GM19324 (cell line): Measurements from ENCODE around the gene FIGLA.
"Not testable (repeated sequence)": the region's sequence is repeated elsewhere in the genome, so short reads cannot be mapped to it uniquely, and the experiment has no call there.

Experiments
- ATAC-seq: cut with Tn5 transposase; IDR thresholded peaks from one replicate; pipeline ENCODE4 v1.9.1; 2021; ENCODE audit warnings: mild to moderate bottlenecking, moderate library complexity; ENCODE audit not compliant: unreplicated experiment, low FRiP score

The FIGLA gene

DNA sequence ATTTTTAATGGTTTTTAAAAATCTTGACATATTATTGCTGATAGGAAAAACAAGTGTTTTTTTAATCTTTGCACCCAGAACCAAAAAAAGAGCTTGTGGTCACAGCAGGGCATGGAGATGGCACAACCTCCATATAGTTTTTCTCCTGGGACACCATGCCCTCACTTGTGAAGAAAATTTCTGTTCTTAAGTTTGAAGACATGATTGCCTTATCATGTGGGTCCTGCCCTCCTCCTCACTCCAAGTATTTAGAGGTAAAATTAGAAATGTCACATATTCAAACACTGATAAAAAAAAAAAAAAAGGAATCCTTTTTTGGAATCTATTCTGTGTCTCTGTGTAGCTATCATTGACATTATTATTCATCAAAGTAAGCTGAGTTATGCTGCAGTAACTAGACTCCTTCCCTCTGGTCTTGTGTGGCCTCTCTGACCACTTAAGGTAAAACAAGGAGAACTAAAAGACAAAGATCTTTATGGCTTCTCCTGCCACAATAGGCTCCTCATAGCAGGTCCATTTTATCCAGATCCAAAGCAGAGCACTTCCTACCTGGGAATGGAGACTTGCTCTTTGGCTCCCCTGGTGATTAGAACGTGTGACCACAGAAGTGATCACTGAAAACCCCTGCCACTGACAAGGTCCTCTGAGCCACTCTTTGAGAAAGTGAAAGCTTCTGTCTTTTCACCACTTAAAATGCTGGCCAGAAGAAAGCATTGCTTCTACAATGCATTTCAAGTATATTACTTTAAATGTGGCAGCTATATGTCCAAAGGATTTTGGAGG is 42.2 kb downstream of the FIGLA start:
- ATAC-seq, result no peak

DNA sequence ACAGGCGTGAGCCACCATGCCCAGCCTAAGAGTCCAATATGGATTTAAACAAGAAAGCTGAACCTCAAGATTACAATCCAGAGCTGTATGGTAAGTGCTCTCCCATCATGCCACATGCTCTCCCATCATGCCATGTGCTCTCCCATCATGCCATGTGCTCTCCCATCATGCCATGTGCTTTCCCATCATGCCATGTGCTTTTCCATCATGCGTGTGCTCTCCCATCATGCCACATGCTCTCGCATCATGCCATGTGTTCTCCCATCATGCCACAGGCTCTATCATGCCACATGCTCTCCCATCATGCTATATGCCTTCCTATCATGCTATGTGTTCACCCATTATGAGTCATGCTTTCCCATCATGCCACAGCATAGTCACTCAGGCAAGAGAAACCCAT is 43.2 kb downstream of the FIGLA start:
- no peak for ATAC-seq

DNA sequence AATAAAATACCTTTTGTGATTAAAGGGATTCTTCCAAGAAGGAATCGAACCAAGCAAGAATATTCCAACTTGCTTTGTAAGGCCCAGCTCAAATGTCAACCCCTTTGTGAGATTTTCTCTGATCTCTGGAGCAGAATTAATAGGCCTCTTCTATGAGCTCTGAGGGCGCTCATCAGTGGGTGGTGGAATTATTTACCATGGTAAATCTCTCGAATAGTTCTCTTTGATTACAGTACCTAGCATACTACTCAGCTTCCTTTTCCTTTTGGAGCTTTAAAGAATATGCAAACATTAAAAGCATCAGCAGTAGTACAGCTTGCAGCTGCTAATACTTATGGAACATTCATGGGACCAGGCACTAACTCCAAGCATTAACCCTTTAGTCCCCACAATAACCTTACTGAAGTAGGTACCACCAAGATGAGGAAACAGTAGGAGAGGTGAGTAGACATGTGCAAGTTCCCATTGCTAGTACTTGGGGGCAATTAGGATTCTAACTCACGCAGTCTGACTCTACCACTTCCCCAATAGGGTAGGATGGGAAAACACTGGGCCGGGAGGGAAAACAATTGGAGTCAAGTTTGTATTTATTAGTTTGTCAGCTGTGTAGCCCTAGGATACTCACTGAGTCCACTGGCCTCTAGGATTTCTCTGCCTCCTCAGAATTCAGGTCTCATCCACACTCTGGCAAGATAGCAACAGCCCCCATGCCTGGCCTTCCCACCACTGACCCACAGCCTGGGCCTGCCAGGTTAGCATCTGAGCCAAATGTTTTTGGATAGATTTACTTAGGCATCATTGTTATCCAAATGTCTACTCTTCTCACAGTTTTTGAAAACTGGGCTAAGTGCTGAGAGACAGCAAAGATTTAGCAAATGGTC is 44.1 kb downstream of the FIGLA start:
- no peak for ATAC-seq

DNA sequence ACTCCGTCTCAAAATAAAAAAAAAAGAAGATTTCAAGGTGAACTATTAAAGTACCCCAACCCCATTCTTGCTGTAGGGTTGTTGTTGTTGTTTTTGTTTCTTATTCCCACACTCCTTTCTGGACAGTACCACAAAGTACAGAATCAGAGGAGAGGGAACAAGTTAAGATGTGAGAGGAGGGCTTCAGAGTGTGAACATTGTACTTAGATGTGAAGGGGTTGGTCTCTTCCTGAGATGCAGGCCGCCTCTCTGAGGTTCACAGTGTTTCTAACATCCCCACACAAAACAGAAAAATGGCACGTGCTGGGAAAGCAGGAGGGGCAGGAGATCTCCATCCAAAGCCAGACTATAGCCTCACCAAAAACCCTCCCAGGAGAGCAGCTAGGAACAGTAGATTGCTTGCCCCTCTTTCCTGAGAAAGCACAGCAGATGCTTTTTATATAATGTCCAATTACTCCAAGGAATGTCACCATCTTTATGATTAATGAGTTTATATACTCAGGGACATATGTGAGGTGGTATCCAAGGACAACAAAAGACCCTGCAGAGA is 45.1 kb downstream of the FIGLA start:
- ATAC-seq, result no peak

DNA sequence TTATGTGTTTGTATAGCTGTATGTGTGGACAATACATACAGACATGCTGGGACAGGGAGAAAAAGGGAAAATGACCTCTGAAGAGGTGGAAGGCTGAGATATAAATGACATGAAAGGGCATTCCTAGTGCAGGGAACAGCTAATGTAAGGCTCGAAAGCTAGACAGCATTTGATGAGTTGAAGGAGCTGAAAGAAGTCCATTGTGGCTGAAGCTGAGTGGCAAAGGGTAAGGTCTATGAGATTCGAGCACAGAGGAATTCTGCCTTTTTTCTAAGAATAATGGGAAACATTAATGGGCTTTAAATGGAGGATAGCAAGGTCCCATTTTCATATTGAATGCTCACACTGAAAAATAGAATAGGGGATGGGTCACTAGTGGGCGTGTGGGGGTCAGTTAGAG is 46.0 kb downstream of the FIGLA start:
- ATAC-seq, result no peak

DNA sequence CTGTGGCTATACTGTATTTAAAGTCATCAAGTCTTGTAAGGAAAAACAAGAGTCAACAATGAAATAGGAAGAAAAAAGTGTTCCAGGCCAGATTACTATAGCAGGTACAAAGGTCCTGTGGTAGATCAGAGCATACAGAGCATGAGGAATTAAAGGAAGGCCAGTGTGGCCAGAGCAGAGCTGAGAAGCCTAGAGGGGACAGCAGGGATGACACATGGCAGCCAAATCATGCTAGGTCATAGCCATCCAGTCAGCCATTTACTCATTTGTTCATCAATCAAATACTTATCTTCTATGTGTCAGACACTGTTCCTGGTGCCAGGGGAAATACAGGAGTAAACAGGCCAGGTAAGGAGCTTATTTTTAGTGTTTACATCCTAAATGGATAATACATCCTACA is 46.8 kb downstream of the FIGLA start:
- ATAC-seq, result no peak

DNA sequence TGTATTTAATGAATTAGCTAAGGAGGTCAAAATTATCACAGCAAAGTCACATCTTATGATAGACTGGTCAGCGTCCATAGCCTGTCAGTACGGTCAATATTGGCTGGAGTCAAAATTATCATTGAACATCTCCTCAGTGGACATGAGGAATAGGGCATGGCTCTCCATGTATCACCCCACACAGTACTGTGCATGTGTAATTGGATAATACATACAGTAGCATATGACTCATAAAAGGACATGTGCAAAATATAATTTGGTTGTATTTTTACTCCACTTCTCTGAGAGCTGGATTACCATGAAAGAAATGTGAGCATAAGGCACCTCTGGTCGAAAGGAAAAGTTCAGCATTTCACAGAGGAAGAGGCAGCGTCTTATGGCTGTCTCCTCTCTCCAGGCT is 47.4 kb downstream of the FIGLA start:
- ATAC-seq, result no peak

DNA sequence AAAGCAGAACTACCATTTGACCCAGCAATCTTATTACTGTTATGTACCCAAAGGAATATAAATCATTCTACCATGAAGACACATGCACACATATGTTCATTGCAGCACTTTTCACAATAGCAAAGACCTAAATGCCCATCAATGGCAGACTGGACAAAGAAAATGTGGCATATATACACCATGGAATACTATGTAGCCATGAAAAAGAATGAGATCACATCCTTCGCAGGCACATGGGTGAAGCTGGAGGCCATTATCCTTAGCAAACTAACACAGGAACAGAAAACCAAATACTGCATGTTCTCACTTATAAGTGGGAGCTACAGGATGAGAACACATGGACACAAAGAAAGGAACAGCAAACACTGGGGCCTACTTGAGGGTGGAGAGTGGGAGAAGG is 51.0 kb downstream of the FIGLA start:
- not testable (repeated sequence) for ATAC-seq

DNA sequence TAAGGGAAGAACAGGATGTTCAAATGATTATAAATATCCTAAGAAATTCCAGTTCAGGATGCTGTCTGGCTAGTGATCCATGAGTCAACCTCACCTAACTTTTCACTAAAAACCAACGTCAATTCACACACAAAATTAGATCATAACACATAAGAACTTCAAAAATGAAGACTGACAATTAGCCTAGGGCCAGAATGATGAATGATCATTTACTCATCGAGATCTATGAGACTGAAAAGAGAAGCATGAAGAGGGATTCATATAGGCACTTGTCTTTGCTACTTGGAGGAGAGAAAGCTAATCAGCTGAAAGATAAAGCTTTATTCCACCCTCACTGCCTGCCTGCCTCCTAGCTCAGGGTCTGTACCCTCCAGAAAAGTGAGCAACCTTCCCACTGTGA is 52.3 kb downstream of the FIGLA start:
- no peak for ATAC-seq

DNA sequence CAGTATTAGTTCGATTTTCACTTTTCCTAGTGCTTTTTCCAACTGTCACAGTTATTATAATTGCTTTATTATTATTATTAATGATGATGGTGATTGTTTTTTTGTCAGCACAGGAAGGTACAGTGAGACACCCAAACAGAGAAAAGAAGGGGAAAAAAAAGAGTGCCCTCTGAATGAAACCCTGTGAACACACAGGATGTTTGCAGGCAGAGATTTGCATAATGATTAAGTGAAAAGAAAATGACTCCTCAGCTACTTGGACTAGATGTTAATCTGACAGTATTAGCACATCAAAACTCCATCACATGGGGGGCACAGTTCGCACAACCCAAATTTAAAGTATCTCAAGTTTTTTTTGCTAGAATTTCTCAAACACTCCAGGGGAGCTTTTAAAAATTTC is 55.4 kb downstream of the FIGLA start:
- ATAC-seq, result no peak

DNA sequence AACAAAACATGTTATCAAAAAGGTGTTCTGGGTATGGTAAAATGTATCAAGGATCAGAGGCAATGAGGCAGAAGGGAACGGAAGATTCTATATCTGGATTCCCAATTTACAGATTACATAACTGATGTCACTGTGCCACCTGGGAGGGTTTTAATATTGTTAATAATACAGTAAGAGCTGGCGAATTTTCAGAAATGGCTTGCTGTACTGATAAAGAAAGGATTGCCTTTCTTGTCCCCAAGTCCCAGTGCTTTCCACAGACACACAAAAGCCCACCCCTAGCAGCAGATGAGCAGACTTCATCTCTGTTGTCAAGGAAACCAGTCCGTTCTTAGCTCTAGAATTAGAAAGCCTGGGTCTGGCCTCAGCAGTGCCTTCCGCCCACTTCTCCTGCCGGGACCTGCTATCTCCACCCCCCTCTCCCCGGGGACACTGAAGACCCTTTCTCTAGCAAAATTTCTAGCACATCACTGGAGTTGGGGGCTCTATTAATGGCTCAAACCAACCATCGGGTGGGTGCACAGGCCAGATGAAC is 56.7 kb downstream of the FIGLA start:
- no peak for ATAC-seq

DNA sequence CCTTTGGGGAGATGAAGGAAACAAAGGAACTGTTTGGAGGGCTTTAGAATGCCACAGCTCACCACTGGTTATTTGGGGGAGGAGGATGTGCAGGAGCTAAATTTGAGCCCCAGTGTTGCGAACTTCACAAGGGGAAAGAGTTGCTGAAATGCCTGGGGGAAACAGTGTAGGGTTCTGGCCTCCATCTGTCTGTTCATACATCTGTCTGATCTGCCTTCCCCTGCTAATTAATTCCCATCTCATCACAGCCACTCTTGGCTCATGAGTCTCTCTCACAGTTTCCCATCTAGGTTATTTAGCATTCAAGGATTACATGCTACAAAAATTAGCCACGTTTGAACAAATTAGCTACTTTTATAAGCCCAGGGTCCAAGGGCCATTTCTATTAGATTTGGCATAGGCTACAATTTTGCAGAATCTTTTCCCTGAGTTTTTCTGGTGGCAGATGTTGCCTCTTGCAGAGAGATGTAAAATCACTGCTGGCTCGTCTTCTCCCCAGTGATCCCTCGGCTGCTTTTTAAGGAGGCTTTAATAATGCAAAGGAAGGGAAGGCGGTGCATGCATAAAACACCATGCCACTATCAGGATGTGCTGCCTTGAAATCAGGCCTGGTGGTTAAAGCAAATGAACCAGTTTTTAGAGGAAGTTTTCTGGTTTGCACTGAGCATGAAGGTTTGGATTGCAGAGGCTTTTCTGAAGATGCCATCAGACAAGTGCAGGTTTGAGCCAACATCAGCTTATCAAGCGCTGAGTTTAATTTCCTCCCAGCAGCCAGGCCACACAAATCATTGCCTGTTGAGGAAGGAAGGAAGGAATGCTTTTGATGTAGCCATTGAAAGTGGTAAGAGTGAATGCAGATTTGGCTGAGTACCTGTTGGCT is 57.4 kb downstream of the FIGLA start:
- ATAC-seq, result no peak

DNA sequence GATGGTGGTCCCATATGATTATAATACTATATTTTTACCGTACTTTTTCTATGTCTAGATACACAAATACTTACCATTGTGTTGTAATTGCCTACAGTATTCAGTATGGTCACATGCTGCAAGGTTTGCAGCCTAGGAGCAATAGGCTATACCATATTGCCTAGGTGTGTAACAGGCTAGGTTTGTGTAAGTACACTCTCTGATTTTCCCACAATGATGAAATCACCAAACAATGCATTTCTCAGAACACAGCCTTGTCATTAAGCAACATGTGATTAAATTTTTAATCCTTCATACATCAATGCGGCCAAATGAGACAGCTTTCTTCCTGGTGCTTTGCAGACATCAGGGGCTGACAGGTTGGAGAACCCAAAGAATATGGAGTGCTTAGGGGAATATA is 59.7 kb downstream of the FIGLA start:
- no peak for ATAC-seq

DNA sequence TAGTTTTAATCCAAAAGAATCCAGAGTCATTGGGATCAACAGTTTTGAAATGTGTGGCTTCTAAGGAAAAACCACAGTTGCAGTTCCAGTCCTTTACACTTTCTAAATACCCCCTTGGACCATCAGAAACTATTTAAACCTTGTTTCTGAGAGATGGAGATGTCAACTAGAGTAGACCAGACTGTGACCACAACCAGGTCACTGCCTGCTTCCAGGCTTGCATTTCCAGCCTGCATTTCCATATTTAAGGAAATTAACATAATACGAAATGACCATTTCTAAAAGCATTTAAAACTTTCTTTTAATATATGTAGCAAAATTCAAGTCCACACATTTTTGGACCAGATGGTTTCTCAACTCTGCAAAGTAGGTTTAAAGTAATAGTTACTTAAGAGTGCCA is 60.8 kb downstream of the FIGLA start:
- no peak for ATAC-seq

DNA sequence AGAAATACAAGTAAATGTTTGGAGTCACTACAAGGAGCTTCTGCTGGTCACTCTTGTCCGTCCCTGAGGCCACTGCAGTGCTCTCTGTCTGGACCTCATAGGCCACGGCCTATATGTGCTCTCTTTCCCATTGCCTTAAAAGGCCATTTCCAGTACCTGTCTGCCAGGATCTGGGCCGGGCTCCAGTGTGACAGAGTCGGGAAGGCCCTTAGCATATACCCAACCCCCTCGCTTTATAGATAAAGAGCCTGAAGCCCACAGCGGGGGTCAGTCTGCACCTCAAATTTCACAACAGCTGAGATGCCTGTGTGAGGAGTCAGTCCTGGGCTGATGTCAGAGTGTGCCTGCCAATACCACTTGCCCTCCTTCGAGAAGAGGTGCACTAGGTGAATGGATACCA is 62.3 kb downstream of the FIGLA start:
- ATAC-seq, result no peak
